HG02840 (cell line): ENCODE data around the gene ZPR1.
"Not testable (repeated sequence)": the region's sequence is repeated elsewhere in the genome, so short reads cannot be mapped to it uniquely, and the experiment has no call there.

Experiments
- ATAC-seq: cut with Tn5 transposase; IDR thresholded peaks from one replicate; pipeline ENCODE4 v1.9.1; 2021; ENCODE audit warnings: mild to moderate bottlenecking, moderate library complexity, moderate number of reproducible peaks; ENCODE audit not compliant: unreplicated experiment, low FRiP score

ZPR1 gene

DNA sequence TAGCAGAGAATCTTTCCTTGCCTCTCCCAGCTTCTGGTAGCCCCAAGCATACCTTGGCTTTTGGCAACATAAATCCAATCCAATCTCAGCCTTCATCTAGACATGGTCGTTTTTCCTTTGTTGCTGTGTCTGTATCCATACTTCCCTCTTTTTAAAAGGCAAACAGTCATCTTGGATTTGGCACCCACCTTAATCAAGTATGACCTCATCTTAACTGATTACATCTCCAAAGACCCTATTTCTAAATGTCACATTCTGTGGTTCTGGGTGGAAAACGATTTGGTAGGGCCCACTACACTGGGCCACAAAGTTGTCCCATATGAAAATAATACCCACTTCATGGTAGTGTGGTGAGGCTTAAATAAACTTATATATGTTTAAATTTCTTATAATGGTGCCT lies 15.9 kb downstream of the ZPR1 start:
- no peak for ATAC-seq

DNA sequence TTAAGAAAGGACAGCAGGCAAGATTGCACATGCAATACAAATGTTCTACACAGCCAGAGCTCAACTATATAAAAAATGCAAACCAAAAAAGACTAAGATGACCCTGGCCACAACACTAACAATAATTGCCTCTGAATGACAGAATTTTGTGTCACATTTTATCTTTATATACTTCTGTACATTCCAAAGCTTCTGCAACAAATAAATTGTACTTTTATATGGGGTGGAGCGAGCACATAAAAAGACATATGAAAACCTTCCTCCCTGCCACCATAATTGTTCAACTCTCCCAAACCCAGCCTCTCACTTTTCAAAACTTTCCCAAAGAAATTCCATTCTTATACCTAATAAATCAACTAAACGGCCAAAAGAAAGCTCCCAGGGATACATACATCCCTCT lies 25.7 kb downstream of the ZPR1 start:
- ATAC-seq = no peak

DNA sequence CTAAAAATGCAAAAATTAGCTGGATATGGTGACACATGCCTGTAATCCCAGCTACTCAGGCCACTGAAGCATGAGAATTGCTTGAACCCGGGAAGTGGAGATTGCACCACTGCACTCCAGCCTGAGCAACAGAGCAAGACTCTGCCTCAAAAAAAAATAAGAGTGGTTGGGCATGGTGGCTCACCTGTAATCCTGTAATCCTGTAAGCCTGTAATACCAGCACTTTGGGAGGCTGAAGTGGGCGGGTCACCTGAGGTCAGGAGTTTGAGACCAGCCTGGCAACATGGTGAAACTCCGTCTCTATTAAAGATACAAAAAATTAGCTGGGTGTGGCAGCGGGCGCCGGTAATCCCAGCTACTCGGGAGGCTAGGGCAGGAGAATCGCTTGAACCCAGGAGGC lies 31.8 kb downstream of the ZPR1 start:
- not testable (repeated sequence) for ATAC-seq

DNA sequence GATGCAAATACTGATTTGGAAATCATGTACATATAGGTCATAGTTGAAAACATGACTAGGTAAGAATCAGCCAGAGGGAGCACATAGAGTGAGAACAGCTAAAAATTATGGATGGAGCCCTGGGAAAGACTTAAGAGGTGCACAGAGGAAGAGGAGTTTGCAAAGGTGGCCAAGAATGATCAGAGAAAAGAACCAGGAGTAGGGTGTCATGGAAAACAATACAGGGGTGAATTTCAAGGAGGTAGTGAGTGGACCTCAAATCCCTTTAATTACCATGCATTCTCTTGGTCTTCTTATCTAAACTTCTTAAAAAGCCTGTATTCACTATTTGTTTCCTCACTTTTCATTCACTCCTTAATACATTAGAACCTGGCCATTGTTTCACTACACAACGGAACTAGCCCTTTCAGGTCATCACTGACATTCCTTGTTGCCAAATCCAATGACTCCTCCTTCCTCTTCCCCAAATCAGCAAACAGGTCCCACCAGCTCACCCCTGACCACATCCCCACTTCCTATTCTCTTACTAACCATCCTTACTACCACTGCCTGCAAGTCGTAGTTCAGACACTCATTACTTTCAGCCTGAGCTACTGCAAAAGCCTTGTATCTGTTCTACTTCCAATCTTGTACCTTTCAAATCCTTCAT lies 37.6 kb downstream of the ZPR1 start:
- ATAC-seq = no peak

DNA sequence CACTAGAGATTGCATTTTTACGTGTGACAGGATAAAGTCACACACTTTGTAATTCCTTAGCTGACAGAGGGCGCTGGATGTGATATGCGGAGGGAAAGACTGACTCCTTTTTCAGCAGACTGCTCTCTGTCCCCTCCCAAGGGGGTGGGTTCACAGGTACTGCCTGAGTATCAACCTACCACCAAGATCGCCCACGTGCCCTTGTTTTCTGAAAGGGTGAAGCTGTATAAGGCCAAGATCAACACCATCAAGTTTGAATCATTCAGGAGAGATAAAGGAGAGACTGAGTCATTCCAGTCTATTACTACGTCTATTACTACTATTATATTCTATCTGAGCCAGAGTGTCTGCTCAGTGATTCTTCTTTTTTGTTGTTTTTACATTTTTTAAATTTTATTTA lies 45.7 kb downstream of the ZPR1 start:
- ATAC-seq = no peak

DNA sequence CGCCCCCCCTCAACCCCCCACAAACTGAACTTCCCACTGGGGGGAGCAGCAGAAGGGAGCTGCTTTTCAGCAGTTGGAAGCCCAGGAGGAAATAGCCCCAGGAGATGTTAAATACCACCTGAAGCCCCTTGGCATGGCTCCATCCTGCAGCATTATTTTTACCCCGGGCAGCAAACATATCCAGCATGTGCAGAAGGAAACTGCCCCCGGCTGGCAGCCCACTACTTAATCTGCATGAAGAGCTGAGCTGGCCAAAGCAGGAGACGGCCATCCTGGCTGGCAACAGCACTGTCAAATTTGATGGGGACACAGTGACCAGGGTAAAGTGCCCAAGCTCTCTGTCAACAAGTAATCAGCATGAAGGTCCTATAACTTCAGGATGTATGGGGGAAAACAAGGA lies 47.1 kb downstream of the ZPR1 start:
- ATAC-seq = no peak

DNA sequence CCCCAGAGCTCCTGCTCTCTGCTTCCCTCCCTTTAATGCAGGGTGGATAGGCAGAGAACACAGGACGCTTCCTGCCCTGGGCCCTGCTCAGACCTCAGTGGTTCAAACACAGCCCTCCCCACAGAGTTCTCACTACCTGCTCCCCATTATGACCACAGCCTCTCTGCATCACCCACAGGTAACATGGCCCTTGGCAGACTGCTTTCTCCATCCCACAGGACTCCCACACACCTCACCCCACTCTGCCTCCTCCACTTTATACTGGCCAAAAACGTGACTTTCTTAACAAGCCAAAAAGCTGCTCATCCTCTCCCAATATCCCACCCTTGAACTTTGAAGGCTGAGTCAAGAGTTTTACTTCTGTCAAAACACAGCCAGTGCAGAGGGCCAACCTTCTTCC lies 48.8 kb downstream of the ZPR1 start:
- no peak for ATAC-seq

DNA sequence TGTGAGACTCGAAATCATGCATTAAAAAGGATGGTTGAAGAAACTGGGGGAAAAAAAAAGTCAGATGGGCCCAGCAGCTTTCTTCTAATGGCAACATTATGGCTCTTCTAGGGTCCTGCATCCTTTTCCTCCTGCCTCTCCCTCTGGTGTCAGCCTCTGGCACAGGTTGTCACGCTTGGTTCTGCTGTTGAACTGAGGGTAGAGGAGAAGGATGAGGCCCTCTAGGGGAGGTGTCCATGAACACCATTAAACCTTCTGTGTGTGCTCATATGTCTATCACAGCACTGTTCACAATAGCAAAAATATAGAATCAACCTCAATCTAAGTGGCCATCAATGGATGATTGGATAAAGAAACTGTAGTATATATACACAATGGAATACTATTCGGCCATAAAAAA lies 51.1 kb downstream of the ZPR1 start:
- no peak for ATAC-seq

DNA sequence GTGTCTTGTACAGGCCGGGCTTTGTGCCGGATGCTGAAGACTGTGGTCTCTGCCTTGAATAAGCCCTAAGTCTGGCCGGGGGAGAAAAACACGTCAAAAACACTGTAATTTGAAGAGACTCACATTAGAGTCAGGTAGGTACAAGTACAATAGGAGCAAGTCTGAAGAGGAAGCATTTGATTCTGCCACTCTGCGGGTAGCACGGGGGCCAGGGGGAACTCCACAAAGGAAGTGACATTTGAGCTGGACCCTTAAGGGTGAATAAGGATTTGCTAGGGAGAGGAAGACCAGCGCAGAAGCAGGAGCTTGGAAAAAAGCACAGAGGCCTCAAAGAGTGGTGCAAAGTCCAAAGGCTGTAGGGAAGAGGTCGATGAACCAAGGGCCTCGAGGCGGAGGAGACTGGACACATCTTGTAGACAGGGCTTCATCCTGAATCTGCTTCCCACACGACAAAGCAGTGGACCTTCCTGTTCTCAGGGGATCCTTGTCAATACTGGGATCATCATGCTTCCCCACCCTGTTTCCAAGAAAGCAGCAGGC lies 53.8 kb downstream of the ZPR1 start:
- no peak for ATAC-seq

DNA sequence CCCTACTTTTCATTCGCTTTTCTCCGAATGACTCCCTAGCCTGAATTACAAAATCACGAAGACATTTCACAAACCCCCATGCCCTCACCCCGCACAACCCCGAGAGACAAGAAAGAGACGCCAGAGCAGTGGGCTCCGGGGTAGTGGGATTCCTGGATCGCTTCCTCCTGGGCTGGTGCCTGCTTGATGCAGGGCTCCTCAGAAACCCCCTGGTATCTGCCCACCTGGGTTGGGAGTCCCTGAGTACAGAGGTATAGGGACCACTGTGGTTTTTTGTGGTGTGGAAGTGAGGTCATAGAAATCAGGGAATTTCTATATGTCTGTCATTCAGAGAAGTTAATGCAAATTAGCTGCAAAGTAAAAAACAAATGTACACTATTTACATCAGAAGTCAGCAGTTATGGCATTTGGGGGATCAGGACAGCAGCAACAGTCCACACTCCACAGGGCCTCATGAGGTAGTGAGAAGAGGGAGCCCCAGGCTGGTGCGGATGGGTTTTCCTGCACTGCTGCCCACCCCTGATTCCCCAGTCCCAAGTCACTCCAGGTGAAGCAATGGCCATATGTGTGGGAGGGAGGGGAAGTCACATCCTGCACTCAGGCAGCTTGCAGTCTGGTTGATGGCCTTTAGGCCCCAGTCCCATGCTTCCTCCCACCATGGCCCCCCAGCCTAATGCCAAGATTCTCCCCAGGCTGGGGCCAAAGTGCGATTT lies 54.6 kb downstream of the ZPR1 start:
- ATAC-seq = no peak

DNA sequence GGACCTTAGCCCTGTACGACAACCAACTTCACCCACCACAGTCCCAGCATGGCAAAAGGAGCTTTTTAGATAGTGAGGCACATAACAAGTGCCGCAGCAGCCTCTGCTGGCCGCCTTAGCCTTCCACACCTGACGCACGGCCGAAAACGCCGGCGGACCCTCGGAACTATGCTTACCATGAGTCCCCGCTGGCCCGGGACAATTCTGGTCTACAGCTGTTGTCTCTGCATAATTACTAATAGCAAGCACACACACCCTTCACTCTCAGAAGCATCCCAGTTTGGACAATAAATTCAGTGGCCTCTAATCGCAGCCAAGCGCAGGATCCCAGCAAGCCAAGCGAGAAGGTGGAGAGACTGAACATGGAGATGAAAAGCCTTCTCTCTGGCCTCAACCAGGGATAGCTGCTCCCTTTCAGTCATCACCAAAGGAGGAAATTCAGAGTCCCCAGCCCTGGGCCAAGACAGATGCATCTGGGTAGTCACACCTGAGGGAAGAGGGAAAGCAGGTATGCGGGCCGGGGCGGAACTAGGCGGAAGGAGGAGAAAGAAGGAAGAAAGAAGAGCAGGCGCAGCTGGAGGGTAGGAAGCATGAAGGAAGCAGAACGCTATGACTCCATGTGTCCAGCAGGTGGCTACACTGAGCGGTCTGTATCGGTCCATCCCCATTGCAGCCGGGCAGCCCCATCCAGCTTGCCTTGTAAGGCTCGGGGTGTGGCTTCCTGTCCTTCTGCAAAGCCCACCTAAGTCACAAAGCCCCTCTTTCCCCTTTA lies 55.4 kb downstream of the ZPR1 start:
- no peak for ATAC-seq

DNA sequence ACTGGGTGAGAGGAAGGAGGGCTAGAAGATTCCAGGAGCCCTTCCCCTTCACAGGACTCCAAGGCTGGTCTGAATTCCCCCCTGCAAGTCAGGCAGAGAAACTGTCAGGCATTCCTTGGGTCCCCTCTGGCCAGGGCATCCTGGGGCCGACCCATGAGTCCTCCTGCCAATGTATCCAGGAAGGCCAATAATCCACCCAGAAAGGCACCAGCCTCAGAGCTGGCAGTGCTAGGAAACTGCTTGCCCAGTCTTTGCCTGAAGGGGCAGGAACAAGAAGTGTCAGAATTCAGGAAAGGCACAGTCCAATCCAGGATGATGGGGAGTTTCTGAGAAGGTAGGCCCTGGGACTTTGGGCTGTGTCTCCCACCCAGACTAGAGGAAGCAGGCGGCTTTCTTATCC lies 56.0 kb downstream of the ZPR1 start:
- ATAC-seq = no peak

DNA sequence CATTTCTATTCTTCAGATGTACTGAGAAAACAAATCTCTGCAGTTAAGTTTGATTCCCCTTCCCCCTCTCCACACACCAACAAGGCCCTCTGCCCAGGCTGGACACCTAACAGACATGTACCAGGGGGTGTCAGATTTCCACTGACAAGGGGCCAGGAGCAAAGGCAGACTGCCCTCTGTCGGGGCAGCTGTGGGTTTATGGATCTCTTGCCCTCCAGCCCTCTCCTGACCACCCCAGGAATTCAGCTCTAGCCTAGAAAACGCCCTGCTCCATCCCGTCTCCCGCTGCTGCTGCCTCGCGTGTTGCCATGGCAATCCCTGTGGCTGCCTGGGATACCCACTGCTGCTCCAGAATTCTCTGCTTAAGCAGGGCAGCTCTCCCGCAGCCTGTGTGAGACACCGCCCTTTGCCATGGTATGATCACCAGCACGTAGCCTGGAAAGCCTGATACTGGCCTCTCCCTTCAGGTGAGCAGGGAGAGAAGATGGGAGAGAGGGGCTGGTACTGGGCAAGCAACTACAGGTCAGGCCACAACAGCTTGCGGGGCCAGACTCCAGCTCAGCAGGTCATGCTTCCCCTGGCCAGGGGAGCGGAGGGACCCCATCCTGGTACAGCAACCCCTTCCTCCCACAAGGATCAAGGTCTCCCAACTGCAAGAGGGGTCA lies 56.6 kb downstream of the ZPR1 start:
- ATAC-seq = no peak

DNA sequence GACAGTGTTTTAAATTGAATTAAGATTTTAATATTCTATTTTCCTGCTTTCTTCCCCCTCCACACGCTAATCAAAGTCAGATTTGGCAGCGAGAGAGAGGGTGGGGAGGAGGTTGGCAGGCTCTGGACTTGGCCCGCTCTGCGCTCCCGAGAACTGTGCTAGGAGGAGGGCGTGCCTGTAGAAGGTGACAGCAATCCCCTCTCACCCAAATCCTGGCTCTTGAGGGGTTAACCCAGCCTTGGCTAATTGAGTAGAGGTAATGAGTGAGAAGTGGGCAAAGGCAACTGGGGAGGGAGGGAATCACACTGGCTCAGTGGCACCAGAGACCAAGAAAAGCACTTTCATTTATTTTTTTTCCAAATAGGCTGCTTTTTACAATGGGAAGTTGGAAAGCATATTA lies 57.2 kb downstream of the ZPR1 start:
- ATAC-seq = no peak

DNA sequence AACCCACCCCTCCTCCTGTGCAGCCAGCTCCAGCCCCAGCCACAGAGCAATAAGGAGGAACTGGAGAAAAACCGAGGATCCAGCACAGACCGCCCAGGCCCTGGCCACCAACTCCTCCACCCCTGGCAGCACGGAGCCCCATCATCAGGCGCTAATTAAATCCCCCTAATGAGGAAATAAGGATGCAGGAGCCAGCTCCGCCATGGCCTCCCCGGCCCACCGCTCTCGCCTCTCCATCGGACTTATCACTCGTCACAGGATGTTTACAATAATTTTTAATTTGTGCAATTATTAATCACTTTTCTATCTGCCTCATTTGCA lies 57.6 kb downstream of the ZPR1 start:
- no peak for ATAC-seq

DNA sequence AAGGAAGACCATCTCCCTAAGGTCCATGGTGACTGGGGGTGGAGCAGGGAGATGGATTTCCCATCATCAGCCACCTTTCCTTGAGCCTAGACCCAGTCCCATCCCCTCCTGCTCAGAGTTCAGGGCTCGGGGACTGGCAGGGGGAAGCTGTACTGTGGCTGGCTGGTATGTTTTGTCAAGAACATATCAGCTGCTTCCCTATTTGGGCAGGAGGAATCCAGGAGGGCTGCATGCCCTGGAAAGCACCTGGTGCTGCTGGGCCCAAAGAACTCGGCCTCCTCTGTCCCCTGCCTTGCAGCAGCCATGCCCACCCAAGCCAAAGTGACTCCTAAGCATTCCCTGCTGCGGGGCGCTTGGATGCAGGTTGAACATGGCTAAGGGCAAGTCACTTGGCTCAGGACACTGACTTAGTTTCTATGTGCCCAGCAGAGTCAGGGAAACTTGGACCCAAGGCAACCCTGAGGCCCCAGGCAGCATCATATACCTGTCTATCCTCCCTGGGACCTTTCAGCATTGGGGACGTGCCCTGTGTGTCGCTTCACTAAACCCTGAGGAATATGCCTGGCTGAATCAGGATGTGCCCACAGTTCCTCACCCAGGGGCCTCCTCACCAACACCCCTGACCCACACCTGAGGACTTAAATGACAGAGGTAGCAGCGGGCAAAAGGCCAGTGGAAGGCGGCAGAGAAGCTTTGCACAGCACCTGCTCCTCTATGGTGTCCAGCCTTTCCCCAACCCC lies 58.2 kb downstream of the ZPR1 start:
- no peak for ATAC-seq

DNA sequence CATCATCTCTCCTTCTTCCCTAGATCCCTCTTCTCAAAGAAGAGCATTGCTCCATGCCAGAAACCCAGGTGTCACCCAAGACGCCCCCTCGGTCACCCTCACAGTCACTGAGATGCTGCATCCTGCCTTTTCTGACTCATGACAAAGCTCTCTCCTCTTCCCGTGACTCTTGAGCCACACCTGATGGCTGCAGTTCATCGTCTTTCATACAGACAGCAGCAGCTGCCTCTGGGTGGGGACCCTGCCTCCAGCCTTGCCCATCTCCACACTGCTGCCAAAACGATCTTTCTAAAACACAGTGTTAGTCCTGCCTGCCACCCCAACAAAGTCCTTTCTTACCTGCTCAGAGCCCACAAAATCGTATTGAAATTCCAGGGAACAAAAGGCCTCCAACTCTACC lies 59.8 kb downstream of the ZPR1 start:
- ATAC-seq = no peak

DNA sequence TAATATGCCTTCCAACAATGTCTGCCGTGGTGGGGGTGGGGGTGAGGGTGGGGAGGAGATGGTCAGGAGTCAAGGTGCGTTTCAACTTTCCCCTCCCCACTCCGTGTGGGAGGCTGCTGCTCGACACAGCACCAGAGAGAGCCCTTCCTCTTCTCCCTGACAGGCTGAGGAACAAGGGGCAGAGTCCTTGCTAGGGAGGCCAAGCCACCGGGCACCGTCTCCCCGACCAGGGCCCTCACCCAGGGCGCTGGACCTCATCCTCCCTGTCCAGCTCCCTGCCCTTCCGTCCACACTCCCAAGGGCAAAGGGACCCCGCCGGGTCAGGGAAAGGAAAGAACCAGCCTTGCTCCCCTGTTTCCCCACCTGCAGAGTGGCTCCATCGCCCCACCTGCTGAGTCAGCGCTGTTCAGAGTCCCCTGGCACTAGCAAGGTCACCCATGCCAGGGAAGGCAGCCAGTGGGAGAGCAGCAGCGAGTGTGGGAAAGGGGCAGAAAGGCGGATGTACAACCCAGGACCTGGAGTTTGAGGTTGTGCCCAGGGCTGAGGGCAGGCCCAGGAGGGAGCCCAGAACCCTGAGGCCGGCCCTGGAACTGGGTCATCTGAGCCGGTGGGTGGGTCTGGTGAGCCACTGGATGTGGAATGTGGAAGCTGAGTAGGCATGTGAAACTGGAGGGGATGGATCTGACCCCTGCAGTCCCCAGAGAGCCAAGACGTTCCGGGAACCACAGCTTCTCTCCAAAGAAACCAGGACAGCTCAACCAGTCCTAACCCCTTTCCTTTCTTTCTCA lies 62.2 kb downstream of the ZPR1 start:
- ATAC-seq = no peak

DNA sequence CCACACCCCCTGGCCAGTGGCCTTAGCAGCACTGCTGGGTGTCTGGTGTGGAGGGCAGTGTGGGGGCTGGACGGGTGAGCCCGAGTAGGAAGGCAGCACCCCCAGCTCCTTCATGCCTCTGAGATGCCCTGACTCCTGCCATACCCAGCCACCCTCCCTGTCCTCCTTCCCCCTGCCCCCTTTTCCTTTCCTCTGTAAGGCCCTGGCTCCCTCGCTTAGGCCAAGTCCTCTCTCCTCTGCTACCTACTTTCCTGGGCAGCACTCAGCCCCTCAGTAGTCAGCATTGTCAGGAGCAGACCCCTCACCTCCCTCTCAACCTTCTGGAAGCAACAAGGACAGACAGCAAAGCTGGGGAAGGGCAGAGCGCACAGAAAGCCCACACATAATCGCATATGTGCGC lies 63.0 kb downstream of the ZPR1 start:
- no peak for ATAC-seq
